GM19023 (cell line): ENCODE data around the gene ARRDC2.
"Not testable (repeated sequence)": the region's sequence is repeated elsewhere in the genome, so short reads cannot be mapped to it uniquely, and the experiment has no call there.

ENCODE experiments used
- ATAC-seq: cut with Tn5 transposase; IDR thresholded peaks from one replicate; pipeline ENCODE4 v1.9.1; 2021; ENCODE audit warnings: mild to moderate bottlenecking, moderate library complexity; ENCODE audit not compliant: unreplicated experiment

Gene ARRDC2

DNA sequence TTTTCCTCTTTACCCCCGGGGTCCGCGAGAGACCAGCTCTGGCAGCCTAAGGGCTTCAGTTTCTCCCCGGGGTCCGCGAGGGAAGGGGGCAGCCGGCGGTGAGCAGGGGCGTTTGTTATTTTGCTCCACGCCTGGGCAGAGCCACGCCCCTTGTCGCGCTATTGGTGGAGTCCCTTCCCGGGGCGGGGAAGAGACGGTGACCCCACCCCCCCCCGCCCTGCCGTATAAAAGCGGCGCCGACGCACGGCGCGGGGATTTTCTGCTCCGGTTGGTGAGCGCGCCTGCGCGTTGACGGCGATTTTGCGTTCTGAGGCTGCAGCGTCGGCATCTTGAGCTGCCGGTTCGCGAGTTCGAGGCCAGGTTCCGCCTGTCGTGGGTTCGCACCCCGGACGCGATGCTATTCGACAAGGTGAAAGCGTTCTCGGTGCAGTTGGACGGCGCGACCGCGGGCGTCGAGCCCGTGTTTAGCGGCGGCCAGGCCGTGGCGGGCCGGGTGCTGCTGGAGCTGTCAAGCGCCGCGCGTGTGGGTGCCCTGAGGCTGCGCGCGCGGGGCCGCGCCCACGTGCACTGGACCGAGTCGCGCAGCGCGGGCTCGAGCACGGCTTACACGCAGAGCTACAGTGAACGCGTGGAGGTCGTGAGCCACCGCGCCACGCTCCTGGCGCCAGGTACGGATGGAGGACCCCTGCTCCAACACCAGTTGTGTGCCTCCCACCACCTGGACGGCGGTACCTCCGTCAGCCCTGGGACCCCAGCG, at the start of gene ARRDC2:
Gene ARRDC2 (plus strand): TSS at position 254 of the 757 bp plus-strand sequence. CDS start 141 bp downstream, at position 395.
- peak; percentile 54 for ATAC-seq

DNA sequence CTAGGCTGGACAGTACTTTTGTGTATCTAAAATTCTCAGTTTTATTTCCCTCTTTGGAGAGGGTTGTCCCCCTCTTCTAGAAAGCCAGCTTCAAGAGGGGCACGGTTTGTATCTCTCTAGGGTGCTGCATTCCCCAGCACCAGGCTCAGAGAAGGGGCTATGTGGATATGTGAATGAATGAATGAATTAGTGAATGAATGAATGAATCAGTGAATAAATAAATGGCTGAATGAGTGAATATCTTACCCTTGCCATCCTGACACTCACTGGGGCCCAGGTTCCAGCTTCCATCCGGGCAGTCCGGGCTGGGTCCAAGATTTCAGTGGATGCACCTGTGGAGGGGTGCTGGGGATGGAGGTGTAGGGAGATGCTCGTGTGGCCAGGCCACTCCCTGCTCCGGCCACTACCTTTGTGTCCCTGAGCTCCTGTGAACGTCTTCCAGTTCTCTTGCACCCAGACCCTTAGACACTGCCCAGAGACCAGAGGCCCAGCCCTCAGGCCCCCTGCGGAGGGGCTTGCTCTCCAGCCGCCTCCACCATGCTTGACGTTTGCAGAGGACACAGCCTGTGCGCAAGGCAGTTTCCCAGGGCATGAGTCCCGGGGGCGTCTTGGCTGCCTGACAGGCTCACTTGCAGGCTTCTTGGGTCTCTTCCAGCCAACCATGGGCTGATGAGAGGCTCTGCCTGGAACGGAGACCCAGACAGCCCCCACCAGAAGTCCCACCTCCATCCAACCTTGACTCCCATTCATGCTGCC, 43.9 kb upstream of the ARRDC2 start:
- no peak for ATAC-seq

DNA sequence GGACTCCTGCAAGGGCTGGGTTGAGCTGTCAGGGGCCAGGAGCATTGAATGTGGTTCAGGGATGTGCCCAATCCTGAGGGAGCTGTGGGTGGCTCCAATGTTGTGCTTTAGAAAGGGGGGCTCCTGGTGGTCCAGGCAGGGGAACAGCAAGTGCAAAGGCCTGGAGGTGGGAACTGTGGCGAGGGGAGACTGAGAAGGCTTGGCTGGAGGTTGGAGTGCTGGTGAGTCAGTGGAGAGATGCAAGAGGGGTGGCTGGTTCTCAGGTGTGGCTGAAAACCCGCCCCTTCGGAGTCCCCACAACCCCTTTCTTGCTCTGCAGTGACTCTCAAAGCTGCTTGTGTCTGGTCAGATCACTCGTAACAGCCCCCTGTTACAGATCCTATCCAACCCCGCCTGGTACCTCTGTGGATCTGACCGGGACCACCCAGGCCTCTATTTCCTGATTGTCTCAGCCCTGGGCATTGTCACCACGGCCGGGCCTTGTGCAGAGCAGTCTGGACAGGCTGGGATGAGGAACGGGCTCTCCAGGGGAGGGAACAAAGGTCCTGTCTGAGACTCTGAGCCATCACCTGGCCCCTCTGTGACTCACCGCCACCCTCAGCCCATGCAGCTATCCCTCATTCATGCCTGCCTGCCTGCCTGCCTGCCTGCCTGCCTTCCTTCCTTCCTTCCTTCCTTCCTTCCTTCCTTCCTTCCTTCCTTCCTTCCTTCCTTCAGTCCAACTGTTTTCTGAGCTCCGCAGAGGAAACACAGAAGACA, 42.4 kb upstream of the ARRDC2 start:
- no peak for ATAC-seq

DNA sequence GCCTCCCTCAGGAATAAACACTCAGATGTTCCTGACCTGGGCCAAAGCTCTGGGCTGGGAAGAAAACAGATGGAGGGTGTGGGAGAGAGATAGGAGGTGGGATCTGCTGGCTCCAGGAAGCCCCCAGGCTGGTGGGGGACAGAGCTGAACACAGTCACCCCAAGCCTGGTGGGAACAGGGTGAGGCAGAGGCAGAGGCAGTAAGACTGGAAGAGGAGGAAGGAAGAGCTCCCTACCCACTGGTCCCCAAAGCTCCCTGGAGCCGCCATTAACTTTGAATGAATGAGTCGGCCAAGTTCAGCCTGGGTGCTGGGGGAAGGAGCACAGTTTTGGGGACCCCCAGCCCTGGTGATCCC, 41.9 kb upstream of the ARRDC2 start:
- no peak for ATAC-seq

DNA sequence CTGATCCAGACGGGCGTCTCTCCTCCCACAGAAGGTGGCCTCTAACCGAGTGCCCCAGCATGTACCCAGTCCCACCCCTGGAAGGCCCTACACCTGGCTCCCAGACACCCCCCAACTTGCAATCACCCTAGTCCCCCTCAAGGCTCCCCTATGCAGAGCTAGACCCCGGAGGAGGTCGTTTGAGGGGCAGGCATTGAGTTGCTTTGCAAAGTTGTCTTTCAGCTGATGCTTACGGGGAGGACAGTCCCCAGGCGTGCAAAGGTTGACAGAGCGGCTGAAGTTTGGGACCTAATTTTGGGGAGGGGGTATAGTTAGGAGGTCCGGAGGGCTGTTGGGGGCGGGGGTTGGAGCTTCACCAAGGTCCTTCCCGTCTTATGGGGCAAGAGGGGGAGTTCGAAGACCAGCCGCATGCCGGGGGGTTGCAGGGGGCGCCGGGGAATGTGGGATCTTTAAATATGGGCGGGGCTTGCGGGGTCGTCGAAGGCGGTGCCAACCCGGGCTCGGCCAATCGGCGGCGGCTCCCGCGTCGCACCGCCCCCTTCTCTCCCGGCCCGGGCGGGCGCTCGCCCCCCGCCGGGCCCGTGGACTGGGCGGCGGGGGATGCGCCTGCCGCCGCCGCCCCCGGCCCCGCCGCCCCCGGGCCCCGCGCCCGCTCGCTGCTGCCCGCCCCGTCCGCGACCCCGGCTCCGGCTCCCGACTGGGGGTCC, 41.3 kb upstream of the ARRDC2 start, which contains the start of gene KCNN1:
Gene KCNN1 (plus strand): TSS at position 558 of the 707 bp plus-strand sequence. CDS start 6,782 bp downstream, outside the sequence.
- ATAC-seq = no peak

DNA sequence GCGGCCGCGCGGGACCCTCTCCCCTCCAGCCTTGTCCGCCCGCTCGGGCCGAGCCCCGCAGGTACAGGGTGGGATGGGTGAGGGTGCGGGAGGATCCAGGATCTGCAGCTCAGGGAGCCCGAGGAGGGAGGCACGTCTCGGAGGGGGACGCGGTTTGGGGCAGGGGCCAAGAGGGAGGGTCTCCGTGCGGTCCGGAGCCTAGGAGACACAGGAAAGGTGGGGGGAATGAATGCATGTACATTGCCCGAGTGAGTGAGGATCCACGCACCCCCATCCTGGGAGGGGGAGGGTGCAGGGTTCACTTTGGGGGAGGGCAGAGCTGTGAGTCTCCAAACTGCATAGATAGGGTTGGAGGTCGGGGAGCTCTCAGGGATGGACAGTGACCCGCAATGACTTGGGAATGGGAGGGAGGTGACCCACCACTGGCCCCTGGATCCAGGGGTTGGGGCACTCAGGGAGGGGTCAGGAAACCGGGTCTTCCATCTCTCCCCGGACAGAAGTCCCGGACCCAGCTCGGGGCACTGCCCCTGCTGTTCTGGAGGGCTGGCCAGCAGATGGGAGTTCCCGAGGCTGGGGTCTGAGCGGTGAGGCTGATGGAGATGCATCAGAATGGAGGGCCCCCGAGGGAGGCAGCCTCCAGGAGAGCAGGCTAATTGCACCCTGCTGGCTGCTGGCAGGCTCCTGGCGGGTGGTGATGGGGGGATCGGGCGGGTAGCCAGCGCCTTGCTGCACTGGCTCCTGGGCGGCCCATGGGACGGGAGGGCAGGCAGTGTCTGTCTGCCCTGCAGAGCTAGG, 40.5 kb upstream of the ARRDC2 start:
- ATAC-seq = no peak

DNA sequence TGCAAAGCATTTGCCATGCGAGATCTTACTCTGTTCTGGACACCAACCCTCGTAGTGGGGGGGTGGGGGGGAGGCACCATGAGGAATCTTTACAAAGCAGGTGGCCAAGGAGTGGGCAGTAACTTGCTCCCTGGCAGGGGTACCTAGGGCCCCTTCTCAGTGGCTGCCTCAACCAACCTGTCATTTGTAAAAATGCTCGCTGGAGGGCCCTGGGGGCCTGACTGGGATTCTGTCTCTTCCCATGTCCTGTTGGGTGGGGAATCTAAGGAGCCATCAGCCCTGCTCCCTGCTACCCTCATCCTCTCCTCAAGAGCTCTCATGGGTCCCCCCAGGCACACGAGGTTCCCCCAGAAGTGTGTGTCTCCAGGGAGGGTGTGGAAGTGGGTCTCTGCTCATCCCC, 39.6 kb upstream of the ARRDC2 start:
- no peak for ATAC-seq

DNA sequence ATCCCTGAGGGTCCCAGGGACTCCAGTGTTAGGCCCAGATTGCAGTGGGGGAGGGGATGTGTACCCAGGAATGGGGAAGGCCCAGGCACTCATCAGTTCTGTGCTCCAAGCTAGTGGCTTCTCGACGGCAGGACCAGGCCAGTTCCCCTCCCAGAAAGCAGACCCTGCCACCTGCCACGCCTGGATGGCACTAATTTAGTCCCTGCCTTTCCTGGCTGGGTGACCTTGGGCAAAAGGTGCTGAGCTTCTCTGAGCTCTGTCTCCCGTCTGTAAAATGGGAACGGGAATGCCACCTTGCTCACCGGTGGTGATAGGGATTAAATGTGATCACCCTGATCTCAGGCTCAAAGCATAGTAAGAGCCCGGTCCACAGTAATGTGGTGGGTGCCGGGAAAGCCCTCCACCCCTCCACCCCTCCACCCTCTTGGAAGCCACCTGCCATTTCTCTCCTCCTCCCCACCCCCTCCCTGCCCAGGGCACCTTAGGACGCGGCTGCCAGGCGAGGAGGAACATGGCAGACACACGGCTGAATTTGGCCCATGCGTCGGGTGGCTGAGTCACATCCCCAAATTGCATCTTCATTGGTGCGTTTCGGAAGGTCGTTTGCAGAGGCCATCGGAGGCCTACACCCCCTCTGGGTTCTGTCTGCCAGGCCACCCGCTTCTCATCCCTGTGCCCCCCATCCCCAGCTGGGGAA, 38.7 kb upstream of the ARRDC2 start:
- no peak for ATAC-seq

DNA sequence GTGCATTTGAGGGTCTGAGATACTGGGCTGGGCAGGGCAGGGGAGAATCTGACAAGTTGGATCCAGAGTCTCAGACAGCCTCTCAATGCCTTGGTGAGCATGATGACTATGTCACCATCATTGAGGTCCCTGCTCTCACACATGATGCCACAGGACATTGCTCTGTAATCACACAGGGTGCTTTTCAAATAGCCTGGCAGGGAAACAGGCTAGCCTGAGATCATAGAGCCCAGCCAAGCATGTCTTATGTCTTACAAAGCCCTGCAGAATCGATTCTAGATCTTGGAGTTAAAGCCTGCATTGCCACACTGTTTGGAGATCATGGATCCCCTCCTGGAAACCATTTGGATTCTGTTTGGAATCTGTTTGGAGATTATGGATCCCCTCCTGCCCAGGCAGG, 35.7 kb upstream of the ARRDC2 start:
- ATAC-seq = no peak

DNA sequence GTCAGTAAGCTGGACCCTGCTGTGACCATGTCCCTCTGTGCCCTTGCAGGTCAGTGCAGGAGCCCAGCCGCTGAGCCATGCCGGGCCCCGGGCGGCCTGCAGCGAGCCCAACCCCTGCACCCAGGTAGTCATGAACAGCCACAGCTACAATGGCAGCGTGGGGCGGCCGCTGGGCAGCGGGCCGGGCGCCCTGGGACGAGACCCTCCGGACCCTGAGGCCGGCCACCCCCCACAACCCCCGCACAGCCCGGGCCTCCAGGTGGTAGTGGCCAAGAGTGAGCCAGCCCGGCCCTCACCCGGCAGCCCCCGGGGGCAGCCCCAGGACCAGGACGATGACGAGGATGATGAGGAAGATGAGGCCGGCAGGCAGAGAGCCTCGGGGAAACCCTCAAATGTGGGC, 34.2 kb upstream of the ARRDC2 start:
- no peak for ATAC-seq

DNA sequence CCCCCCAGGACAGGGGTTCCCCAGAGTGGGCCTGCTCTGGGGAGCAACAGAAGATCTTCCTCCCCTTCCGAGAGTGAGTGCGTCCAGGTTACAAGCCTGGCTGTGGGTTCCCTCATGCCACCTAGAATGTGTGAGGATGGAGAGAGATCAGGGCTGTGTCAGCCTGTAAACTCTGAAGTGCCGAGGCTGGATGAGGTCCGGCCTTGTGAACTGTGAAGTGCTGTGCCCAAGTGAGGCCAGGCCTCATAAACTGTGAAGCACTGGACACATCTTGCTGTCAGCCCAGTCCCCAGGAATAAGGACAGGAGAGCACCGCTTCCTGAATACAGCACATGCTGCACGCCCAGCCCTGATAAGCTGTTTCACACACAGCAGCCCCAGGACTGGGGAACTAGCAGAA, 33.4 kb upstream of the ARRDC2 start:
- ATAC-seq = no peak

DNA sequence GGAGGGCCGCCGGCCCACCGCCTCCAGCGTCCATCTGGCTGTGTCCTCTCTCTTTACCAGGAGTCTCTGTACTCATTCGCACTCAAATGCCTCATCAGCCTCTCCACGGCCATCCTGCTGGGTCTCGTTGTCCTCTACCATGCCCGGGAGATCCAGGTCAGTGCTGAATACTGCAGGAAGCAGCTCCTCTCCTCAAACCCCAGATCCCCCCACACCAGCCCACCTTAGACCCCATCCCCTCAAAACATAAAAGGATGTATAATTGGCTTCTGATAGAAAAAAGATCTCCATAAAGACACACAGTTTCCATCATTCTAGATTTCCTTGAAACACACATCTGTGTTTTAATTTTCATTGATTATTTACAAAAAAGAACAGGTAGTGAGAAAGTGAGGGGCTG, 32.9 kb upstream of the ARRDC2 start:
- no peak for ATAC-seq

DNA sequence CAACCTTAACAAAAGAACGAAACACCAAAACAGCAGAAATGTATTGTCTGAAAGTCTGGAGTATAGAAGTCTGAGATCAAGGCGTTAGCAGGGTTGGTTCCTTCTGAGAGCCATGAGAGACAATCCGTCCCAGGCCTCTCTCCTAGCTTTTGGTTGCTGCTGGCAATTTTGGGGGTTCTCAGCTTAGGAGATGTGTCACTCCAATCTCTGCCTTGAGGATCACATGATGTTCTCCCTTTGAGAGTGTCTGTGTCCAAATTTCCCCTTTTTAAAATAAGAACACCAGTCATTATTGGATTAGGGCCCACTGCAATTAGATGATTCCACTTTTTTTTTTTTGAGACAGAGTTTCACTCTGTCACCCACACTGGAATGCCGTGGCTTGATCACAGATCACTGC, 30.9 kb upstream of the ARRDC2 start:
- ATAC-seq = no peak

DNA sequence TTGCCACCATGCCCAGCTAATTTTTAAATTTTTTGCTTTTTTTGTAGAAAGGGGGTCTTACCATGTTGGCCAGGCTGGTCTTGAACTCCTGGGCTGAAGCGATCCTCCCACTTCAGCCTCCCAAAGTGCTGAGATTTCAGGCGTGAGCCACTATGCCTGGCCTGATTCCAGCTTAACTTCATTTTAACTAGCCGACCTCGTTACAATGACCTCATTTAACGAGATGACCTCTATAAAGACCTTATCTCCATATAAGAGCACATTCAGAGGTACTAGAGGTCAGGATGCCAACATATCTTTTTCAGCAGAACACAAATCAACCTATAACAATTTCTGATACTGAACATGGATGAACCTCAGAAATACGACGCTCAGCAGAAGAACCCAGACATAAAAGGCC, 30.5 kb upstream of the ARRDC2 start:
- no peak for ATAC-seq

DNA sequence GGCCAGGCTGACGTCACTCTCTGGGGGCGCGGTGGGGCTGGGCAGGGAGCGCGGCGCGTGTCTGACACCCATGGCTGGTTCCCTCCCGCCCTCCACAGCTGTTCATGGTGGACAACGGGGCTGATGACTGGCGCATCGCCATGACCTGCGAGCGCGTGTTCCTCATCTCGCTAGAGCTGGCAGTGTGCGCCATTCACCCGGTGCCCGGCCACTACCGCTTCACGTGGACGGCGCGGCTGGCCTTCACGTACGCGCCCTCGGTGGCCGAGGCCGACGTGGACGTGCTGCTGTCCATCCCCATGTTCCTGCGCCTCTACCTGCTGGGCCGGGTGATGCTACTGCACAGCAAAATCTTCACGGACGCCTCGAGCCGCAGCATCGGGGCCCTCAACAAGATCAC, 26.4 kb upstream of the ARRDC2 start:
- no peak for ATAC-seq

DNA sequence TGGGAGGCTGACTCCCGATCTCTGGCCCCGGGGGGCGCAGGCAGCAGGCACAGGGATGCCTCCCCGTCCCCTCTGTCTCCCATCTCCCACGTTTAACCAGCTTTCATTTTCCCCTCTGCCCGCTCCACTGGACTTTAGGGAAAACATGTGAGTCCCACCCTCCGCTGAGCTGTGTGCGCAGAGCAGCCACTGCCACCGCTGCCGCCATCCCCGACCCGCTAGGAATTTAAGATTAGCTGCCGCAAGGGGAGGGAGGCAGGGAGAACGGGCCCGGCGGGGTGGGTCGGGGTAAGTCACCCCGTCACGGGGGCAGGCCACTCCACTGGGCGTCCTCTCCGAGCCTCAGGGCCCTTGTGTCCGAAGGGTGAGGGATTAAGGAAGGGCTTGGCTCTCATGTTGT, 25.5 kb upstream of the ARRDC2 start:
- no peak for ATAC-seq

DNA sequence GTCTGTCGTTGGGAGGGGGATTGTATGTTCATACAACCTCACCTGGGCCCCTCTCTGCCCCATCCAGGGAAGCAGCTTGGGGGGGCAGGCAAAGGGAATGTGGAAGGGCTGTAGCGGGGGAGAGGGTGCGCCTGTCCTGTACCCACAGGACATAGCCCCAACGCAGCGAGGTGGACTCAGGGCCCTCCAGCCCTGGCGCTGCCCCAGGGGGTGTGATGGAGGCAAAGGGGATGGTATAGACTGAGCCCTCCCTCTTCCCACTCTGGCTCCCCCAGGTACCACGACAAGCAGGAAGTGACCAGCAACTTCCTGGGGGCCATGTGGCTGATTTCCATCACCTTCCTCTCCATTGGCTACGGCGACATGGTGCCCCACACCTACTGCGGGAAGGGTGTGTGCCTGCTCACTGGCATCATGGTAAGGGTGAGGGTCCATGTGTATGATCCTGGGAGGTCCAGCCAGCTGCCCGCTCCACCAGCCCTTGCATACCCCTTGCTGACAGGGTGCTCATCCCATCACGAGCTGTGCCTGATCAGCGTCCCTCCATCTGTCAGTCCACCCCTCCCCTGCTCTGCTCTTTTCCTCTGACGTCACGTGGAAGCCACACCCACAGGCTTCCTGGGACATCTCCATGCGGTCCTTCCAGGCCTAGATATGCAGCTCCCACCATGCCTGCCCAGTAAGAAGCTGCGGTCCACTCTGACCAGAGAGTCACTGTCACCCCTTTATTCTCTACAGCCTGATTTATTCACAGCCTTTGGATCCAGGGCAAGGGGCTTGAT, 22.7 kb upstream of the ARRDC2 start:
- ATAC-seq = no peak

DNA sequence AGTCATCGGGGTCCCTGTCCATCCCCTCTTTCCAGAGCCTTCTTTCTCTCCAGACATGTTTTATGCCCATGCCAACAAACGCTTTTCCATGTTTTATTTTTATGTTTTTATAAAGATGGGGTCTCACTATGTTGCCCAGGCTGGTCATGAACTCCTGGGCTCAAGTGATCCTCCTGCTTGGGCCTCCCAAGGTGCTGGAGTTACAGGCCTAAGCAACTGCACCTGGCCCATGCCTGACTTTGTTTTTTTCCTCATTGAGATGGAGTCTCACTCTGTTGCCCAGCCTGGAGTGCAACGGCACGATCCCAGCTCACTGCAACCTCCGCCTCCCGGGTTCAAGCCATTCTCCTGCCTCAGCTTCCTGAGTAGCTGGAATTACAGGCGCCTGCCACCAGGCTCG, 21.4 kb upstream of the ARRDC2 start:
- ATAC-seq = not testable (repeated sequence)

DNA sequence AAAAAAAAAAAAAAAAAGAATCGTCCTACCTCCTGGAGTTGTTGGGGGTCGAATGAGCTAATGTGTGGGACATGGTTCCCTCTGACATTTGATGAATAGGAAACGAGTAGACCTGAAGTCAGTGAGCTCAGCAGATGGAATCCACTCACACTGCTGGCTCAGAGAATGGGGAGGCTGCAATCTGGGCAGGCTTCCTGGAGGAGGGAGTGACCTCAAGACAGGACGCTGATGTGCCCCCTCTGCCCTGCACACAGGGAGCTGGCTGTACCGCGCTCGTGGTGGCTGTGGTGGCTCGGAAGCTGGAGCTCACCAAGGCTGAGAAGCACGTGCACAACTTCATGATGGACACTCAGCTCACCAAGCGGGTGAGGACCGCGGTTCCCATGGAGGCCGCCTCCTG, 19.8 kb upstream of the ARRDC2 start:
- ATAC-seq = no peak
